GM19193 (cell line): ENCODE results near the gene DPYSL3.

Experiments used
- POLR2A ChIP-seq: IDR thresholded peaks from 4 replicates; pipeline ENCODE4 v1.6.1; 2011; ENCODE audit not compliant: insufficient read depth, insufficient read length; ENCODE audit errors: extremely low read depth

Gene DPYSL3

DNA sequence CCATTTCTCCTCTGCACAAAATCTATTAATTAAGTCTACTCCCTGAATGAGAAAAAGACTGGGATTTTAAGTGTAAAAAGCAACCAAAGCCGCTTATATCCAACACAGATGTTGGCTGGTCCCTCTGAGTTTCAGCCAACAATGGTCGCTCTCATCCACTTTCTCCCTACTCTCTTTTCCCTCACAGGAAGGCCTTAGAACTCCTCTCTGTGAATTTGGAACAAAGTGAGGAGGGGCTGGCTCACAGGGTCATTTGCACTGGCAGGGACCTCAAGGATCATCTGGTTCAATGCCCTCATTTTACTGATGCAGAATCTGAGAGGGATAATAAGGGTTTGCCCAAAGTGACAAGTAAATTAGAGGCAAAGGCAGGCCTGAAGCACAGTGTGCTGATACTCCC, 64.0 kb downstream of the DPYSL3 start:
- TF ChIP-seq POLR2A, result no peak

DNA sequence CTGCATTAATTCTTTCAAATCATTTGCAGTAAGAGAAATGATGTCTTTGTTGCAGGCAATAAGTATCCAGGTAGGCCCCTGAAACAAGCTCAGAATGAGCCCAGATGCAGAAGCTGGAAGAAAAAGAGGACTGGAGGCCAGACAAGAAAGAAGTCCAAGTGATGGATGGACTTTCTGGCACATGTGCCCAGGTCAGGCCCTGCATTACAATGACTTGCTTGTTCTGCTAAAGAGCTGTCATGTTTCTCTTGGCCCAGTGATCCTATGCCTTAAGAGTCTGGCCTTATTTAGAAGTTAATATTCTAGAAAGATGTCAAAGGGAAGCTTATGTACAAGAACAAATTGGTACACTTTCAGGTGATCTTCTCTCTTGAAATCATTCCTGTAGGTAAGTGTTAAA, 64.8 kb downstream of the DPYSL3 start:
- no peak for TF ChIP-seq POLR2A

DNA sequence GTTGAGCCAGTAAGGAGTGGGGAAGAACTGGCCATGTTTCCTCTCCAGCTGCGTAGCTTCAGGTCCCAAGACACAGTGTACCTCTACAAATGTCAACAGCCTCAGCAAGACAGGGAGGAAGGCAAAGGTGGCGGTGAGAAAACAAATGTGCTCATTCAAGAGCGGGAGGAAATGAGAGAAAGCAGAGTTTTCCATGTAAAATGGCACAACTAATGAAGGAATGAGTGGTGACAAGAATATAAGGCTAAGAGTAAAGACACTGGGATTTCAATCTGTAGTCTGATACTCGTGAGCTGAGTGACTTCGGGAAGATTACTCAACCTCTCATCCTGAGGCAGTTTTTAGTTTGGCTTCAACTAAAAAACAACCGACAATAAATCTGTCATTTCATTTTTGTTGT, 67.6 kb downstream of the DPYSL3 start:
- TF ChIP-seq POLR2A, result no peak

DNA sequence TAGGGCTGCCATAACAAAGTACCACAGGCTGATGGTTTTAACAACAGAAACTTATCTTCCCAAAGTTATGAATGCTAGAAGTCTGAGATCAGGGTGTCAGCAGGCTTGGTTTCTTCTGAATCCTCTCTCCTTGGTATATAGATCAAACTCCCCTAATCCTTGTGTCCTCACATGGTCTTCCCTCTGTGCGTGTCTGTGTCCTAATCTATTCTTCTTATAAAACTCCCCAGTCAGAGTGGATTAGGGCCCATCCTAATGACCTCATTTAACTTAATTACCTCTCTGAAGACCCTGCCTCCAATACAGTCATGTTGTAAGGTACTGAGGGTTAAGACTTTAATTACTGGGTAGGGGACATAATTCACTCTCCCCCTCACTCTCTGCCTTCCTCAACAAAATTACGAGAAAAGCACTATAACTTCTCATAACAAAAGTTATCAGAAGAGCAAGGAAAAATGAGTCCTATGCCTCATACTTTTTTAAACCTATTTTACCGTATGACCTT, 68.6 kb downstream of the DPYSL3 start:
- no peak for TF ChIP-seq POLR2A

DNA sequence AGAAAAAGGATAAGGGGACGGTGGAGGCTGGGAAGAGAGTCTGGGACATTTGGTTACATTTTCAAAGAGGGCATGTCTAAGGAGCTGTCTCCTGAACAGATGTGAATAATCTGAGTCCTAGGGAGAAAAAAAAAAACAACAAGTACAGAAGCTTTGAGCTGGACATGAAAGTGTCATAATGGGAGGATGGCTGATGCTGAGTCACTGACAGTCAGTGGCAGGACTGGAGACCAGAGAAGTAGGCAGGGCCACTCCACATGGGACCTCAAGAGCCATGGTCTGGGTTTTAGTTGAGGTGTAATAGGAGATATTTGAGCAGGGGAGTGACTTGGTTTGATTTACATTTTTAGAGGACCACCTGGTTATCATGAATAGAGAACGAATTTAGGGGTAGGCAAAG, 70.6 kb downstream of the DPYSL3 start:
- no peak for TF ChIP-seq POLR2A

DNA sequence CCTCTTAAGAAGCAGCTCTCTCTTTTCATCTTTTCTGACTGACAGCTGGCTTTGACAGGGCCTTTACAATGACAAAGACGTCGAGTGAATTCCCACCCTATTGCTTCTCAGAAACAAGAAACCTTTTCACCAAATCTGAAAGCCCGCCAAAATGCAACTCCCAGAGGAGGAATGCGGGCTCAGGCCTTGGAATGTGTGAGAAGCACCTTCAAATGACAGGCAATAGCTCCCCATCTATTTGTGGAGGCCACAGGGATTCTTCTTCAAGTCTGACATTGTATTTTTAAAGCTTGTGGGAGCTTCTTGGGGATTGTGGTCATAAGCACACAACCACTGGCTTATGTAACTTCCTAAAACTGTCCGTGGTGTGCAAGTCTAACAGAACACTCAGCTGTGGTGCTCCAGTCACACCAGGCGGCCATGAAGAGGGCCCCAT, 72.7 kb downstream of the DPYSL3 start:
- no peak for TF ChIP-seq POLR2A

DNA sequence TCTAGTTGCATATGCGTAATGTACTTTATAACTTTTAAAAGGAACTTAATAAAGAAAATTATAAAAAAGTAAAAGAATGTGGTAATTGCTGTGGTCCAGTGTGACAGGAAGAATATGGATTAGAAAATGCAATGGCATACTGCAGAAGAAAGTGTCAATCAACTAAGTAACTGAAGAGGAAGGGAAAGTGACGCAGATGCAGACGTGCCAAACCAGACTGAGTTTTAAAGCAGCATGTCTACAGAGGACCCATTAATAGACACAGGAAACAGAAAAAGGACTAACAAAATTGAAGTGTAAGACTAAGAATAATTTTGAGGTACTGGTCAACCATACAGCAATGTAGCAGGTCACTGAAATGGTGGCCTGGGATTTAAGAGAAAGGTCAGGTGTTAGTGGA, 73.3 kb downstream of the DPYSL3 start:
- TF ChIP-seq POLR2A, result no peak

DNA sequence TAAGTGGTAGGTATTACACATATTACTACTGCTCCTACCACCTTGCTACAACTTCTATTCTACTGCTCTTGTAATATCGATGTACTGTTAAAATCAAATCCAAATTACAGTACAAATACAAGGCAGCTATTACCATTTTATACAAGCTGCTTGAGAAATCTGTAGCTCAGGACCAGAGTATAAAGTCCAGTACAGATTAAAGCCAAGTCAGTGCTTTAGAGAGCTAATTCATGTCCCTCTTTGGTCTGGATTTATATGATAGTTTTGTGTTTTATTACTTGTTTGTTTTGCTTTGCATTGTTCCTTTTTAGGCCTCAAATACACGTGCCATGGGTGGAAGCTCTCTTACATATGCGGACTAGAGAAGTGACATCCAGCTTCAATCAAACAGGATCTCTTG, 75.8 kb downstream of the DPYSL3 start:
- no peak for TF ChIP-seq POLR2A

DNA sequence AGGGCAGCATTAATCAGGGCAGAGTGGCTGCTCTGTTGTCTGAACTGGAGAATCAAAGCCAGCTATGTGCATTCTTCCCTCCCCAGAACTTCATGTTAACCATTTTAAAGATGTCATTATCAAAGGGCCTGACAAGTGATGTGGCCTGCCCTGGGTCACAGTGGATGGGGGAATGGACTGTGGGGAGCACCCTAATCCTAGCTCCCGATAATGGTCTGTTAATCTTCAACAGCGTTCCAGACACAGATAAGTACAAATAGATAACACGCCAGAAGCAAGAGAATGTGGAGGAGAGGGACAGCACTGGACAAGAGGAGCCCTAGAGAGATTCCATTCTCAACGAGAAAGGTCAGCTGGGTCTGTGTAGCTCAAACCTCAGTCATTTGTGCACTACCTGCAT, 77.5 kb downstream of the DPYSL3 start:
- no peak for TF ChIP-seq POLR2A

DNA sequence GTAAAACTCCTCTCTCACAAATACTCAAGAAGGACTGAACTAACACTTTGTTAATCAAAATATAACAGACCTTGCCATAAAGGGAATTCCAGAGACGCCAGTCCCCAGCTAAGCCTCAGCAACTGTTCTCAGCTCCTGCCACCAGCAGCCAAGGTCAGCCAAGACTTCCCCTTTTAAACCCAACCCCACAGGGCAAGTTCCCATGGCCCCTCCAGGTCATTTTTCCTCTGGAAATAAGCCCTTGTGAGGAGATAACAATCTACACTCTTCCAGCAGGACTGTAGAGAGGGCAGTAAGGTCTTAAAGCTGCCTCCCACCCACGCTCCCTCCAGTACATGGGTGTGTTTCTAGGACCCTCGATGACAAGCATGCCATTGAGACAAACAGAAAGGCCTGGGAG, 78.3 kb downstream of the DPYSL3 start:
- no peak for TF ChIP-seq POLR2A

DNA sequence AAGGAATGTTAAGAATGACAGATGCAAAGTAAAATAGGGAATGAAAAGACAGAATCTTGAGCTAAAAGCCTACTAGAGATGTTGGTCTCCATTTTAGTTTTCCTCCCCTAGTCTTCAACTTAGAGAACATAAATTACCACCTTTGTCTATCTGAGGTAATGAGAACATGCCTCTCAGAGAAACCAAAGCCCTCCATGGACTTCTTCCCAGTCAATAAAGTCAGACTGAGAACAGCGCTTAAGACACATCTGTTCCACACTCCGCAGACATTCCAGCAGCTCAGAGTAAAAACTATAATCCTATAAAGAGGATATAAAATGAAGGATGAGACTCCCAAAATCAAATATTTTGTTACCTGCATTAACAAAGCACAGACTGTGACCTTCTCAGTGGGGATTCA, 79.2 kb downstream of the DPYSL3 start:
- TF ChIP-seq POLR2A, result no peak

DNA sequence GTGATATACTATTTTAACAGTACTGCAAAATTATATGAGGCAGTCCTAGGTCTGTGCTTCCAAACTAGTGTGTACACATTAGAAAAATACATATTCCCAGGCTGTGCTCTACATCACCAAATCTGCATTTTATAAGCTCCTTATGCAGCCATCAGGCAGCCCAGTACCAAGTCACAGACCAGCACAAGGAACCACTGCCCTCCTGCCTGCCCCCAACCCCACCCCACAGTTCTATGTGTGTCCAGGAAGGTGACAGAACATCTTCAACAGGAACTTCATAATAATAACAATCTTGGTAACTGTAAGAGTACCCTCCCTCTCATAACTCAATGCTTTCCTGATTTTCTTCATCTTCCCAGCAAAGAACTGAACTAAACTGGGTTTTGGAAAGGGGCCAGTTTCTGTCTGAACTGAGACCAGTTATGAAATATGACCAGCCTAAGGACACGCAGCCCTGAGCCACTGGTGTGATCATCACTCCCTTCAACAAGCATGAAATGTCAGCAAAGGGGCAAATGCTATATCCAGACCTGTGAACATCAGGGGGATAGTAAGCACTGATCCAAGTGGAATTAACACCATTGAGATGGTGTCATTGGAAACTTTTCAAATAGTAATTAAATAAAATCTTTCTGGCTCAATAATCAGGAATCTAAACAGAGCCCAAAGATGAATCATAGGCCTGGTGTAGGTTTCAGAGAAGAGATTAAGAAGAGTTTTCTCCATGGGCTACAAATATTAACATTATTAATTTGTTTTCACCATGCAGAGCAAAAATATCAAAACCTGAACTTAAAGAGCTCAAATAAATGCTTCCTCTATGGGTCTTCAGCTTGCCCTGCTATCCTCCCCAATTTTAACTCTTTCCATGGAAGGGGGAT, 82.1 kb downstream of the DPYSL3 start:
- TF ChIP-seq POLR2A, result no peak

DNA sequence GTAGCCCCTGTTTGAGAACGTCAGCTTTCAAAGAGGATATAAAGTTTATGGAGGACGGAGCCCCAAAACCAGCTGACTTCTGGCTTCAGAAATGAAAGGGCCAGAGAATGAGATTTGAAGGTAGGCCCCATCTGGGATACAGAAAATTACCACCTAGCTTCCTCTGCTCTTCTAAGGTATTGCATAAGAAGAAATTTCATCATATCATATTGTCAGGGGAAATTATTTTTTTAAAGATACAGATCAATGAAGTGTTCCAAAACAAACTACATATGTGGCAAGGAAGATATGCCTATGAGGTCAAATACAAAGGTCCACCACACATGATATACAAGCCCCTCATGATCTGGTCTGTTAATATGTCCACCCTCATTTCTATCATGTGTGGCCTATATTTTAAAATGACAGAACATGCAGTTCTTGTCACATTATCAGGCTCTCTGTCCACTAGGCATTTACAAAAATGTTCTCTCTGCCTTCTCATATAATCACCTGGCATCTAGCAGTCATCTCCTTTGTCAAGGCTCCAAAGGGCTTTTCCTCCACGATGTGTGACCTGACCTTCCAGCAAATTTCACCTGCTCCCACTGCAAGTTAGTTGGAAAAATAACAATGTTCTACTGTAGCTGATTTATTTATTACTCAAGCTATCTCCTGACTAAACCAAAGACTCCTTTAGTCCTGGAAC, 83.1 kb downstream of the DPYSL3 start:
- no peak for TF ChIP-seq POLR2A

DNA sequence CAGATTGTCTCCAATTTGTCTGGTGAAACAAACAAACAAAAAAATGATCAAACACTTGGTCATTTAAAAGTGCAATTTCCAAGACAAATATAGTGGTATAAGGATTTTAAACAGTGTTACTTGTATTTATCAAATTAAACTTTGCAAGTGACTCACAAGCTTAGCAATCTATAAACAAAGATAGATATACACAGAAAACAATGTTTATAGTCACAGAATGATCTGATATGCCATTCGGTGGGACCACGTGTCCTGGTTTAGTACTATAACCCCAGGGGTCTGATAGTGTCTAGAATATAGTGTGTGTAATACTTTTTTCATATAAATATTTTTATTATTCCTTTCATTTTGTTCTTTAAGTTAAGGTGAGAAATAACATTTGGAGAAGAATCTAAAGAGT, 91.3 kb downstream of the DPYSL3 start:
- no peak for TF ChIP-seq POLR2A

DNA sequence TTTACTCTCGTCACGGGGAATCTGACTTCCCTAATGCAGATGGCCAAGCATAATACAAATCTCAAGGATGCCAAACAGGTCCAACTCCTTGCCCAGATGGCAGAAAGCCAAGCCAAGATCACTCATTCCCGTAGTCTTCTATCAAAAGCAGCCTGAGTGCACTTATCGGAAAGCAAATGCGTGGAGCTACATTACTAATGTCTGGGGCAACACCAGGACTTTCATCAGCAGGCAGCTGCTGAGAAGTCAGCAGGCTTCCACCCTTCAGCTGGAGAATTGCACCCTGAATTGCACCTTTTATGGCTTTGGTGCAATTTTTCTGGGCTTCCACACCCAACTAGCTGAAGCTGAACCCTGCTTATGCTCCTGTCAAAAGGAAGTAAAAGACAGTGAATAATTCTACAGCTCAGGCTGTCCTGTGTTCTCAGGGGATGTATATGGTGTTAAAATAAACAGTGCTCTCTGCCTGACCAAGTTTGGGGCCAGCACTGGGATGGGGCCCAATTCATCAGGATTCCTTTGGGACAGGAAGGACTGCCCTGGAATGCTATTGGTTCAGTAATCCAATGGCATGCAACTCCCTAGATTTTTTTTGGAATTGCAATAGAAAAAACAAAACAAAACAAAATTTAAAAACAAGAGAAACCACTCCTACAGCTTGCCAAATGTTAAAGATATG, 92.6 kb downstream of the DPYSL3 start:
- no peak for TF ChIP-seq POLR2A
